ENCODE measurements around the gene COL23A1.

The COL23A1 gene

DNA sequence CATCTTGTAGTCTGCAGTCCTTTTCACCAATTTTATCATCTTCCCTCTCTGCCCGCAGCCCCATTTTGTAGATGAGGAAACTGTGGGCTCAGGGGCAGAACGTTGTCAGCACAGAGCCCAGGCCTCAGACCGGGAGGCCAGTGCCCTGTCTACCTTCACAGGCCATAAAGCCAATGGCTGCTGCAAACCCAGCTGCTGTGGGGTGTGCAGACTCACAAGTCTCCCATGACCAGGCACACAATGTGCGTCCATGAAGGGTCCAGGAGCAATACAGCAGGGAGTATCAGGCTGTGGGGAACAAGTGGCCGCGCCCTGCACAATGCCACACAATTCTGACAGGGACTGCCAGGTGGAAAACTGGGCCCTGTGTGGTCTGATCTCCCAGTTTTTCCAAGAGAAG lies 71.0 kb downstream of the COL23A1 start:
- no peak for DNase-seq (ENCODE audit: low spot score)
- TF ChIP-seq, protein P1, sequence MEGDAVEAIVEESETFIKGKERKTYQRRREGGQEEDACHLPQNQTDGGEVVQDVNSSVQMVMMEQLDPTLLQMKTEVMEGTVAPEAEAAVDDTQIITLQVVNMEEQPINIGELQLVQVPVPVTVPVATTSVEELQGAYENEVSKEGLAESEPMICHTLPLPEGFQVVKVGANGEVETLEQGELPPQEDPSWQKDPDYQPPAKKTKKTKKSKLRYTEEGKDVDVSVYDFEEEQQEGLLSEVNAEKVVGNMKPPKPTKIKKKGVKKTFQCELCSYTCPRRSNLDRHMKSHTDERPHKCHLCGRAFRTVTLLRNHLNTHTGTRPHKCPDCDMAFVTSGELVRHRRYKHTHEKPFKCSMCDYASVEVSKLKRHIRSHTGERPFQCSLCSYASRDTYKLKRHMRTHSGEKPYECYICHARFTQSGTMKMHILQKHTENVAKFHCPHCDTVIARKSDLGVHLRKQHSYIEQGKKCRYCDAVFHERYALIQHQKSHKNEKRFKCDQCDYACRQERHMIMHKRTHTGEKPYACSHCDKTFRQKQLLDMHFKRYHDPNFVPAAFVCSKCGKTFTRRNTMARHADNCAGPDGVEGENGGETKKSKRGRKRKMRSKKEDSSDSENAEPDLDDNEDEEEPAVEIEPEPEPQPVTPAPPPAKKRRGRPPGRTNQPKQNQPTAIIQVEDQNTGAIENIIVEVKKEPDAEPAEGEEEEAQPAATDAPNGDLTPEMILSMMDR (IDR thresholded peaks at IDR 0.05; ENCODE audit: borderline replicate concordance, control extremely low read depth, extremely low read depth, insufficient read depth, missing control alignments): no peak
- in situ Hi-C loops (cut with MboI; ENCODE audit: low sequenced_read_pairs, unreplicated experiment): no loop called here

DNA sequence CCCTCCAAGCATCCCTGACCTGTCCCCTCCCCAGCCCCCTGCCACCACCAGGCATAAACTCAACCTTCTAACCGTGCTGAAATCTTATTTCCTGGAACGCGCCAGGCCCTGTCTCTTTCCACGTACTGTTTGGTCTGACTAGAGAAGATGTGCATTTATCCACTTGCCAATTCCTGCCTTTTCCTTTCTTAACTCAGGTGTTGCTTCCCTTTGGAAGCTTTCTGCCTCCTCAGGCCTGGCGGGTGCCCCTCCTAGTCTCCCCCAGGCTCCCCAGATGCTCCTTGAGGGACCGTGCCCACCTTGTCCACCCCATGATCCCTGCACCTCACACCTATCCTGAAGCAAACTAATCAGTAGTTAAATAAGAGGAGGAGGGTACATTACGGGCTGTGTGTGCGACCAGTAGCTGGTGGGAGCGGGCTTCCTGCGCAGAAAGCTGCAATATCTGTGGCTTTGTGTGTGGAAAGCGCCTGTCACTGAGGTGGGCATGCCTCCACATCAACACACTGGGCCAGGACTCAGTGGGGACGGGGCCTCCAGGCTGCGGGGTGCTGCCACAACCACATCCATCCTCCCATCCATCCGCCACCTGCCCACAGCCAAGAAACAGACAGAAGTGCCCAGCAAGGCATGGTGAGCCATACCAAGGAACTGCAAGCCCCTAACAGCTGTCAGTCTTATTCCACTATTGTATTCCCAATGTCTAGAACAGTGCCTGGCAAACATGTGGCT lies 73.5 kb downstream of the COL23A1 start:
- in situ Hi-C loops (cut with MboI; ENCODE audit: low sequenced_read_pairs, unreplicated experiment): no loop called here
- TF ChIP-seq, protein P1 (IDR thresholded peaks at IDR 0.05; ENCODE audit: borderline replicate concordance, control extremely low read depth, extremely low read depth, insufficient read depth, missing control alignments): no peak
- DNase-seq (ENCODE audit: low spot score): no peak

DNA sequence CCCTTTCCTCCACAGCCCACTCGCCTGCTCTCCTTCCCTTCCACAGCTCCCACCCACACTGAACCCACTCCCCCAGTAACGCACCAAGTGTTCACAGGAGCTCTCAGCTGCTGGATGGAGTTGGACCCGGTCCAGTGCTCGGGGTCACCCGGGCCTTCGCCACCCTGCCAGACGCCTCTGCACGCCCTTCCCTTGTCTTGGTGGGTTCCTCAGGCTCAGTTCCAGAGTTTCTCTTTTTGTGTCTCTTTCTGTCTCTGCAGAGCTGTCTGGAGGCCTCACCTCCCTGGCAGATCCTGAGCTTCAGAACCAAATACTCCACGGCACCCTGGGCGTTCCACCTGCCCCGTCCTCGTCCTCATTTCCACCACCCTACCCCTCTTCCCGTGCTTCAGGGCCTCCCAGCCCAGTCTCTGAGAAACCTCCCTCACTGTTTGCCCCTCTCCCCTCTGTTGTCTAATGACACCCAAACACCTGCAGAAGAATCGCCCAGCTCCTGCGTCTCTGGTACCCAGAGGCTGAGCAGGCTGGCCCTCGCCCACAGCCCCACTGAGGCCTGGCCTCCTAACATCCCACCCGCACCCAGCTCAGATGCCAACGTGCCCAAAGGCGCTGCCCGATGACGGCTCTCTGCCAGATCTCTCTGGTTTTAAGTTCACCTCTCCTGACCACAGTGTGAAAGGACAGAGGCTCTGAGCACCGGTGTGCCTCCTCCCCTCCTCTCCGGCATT lies 74.3 kb downstream of the COL23A1 start:
- in situ Hi-C loops (cut with MboI; ENCODE audit: low sequenced_read_pairs, unreplicated experiment): no loop called here
- TF ChIP-seq, protein P1 (IDR thresholded peaks at IDR 0.05; ENCODE audit: borderline replicate concordance, control extremely low read depth, extremely low read depth, insufficient read depth, missing control alignments): no peak
- DNase-seq (ENCODE audit: low spot score): no peak

DNA sequence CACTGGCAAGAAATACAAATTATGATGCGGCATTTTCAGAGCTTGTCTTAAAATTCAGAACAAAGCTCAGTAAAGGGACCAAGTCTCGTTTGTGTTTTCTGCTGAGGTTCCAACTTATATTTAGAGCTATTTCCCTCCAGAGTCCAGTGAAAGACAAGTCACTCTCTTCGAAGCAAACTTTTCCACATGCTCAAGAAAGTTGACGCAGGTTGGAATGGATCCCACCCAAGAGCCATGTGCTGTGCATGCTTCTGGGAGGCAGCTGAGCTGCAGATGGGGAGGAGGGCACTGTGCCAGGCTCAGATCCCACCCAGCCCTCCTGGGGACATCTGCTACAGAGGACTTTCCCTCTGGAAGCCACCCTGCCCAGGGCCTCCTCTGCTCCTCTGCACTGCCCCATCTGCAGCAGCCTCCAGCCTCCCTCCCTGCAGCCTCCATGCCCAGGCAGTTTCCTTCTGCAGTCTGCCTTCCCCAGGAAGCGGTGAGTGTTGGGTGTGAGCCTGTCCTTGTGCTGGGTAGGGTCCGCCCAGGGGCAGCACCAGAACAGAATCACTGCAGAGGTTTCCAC lies 75.3 kb downstream of the COL23A1 start:
- in situ Hi-C loops (cut with MboI; ENCODE audit: low sequenced_read_pairs, unreplicated experiment): no loop called here
- DNase-seq (ENCODE audit: low spot score): no peak
- TF ChIP-seq, protein P1 (IDR thresholded peaks at IDR 0.05; ENCODE audit: borderline replicate concordance, control extremely low read depth, extremely low read depth, insufficient read depth, missing control alignments): no peak

DNA sequence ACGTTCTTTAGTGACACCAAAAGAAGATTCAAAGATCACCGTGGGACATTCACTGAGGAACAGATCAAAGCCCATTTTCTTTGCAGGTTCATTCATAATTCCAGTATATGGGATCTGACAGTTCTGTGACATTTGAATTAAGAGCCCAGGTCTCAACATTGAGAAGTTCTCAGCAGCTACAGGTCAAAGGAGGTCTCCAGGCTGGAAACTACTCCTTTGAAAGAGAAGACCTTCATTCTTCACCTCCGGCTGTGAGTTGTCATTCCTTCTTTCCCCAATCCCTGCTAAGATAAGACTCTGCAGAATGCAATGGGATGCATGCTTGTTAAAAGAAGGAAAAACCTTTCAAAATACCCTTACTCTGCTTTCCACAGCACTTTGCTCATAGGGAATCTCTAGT lies 79.0 kb downstream of the COL23A1 start:
- TF ChIP-seq, protein P1 (IDR thresholded peaks at IDR 0.05; ENCODE audit: borderline replicate concordance, control extremely low read depth, extremely low read depth, insufficient read depth, missing control alignments): no peak
- no peak for DNase-seq (ENCODE audit: low spot score)
- in situ Hi-C loops (cut with MboI; ENCODE audit: low sequenced_read_pairs, unreplicated experiment): no loop called here

DNA sequence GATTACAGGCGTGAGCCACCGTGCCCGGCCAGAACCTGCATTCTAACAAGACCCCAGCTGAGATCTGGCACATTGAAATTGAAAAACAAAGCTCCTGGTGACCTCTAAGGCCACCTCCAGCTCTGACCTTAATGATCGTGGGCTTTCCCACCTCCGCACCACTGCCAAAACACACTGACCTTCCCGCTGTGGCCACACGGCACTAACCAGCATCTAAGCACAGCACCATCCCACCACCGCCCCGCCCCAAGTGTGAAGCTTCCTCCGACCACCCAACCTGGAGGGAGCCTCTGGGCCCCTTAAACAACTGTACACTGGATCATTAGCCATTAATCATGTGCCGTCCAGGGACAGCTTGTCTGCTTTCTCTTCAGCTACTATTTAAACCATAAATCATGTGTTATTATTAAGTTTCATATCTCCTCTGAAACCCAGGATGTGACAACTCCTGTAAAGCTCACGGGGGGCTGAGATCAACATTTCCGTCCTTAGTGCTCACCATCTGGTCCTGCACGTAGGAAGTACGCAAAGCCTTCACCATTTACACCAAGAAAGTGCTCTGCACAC lies 80.6 kb downstream of the COL23A1 start:
- TF ChIP-seq, protein P1 (IDR thresholded peaks at IDR 0.05; ENCODE audit: borderline replicate concordance, control extremely low read depth, extremely low read depth, insufficient read depth, missing control alignments): no peak
- in situ Hi-C loops (cut with MboI; ENCODE audit: low sequenced_read_pairs, unreplicated experiment): no loop called here
- no peak for DNase-seq (ENCODE audit: low spot score)
